MV-4-11 (cell line): ENCODE results near the gene SLC4A11.
"Not testable (repeated sequence)": the region's sequence is repeated elsewhere in the genome, so short reads cannot be mapped to it uniquely, and the experiment has no call there.

Experiments used
- DNase-seq: peaks from one replicate; lab custom pipeline; 2025; lab: John Stamatoyannopoulos, UW

The SLC4A11 gene

DNA sequence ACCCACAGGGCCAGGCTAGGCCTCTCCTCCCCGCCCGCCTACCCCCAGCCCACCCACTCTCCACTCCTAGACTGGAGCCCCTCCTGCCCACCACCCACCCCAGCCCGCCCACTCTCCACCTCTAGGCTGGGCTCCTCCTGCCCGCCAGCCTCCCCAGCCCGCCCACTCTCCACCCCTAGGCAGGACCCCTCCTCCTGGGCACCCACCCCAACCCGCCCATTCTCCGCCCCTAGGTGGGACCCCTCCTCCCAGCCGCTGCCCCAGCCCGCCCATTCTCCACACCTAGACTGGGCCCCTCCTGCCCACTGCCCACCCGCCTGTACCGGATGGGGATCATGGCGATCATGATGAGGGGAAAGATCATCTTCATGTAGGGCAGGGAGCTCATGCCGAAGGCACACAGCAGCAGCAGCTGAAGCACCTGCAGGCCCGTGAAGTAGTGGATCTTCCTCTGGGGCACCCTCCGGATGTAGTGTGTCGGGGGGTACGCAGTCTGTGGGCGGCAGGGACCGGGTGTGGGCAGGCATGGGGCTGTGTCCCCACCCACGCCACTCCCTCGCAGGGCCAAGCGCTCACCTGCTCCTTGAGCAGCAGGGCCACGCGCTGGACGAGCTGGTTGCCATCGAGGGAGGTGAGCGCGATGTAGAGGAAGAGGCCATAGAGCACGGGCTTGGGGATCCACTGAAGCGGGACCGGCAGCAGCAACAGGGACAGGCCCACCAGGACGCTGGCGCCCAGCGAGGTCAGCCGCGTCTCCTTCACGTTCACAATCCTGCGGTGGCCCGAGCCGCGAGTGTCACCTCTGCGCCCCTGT, 10.8 kb downstream of the SLC4A11 start:
- no peak for DNase-seq

DNA sequence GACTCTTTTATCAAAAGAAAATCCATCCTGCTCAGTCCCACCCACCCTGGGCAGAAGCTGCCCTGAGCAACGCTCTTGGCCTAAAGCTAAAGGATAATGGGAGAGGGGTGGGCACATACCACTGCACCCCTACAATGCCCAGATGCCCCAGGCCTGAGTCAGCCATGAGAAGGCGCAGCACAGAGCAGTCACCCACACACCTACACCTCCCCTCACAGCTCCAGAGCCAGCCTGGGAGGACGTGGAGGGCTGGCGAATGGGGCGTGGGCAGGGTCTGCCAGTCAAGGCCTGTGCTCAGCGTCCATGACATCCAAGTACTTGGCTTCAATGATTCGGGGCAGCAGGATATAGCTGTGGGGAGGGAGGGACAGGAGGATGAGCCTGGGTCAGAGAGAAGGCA, 11.5 kb downstream of the SLC4A11 start:
- no peak for DNase-seq

DNA sequence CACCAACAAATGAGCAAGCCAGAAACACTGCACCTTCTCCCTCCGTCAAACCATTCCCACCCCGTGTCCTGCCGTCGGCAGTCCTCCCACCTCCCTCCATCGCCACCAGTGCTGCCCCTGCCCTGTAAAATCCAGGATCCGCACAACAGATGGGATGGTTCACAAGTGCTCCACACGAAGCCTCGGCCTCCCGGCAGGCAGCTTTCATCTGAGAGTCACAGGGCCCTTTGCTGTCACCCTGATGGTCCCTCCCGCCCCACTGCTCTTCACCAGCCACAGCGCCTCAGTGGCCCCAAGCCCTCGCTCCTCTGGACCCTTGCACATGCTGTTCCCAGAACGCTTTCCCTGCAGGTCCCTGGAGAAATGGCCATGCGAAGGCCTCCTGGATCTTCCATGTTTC, 12.1 kb downstream of the SLC4A11 start:
- no peak for DNase-seq

DNA sequence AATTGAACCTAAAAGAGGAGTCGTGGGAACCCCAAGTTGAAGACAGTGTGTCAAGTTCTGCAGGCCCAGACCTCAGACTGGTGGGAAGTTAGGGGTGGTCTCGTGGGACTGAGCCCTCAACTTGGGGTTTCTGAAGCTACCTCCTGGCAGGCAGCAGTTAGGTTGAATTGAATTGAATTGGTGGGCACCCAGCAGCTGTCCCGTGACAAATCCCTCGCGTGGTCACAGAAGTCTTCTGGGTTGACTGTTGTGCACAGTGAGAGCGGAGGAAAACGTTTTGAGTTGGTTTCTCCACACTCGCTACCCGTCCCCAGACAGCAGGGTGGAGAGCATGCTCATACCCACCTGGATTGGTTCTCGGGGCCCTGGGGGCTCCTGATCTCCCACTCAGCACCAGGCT, 12.9 kb downstream of the SLC4A11 start:
- DNase-seq = no peak

- DNase-seq = no peak
These were observed 14.1 kb downstream of the SLC4A11 start for GRCh38 chr20:3224681-3225421.

- no peak for DNase-seq
These were observed 14.9 kb downstream of the SLC4A11 start for GRCh38 chr20:3223994-3224680.

DNA sequence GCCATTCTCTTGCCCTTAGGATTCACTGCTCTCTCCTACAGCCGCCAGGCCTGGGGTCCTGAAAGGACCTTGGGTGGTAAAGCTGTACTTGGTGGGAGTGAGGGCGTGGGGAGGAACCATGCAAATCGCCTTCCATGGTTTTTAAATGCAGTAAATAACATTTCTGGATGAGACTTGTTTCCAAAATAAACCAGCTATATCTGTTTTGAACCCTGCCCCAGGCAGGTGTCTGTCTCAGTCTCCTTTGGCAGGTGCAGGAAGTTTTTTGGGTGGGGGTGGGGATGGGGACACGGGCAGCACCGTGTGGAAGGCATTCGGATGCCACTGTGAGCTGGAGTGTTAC, 15.4 kb downstream of the SLC4A11 start:
- no peak for DNase-seq

GRCh38 chr20:3222635-3223600, 16.1 kb downstream of the SLC4A11 start:
- no peak for DNase-seq

DNA sequence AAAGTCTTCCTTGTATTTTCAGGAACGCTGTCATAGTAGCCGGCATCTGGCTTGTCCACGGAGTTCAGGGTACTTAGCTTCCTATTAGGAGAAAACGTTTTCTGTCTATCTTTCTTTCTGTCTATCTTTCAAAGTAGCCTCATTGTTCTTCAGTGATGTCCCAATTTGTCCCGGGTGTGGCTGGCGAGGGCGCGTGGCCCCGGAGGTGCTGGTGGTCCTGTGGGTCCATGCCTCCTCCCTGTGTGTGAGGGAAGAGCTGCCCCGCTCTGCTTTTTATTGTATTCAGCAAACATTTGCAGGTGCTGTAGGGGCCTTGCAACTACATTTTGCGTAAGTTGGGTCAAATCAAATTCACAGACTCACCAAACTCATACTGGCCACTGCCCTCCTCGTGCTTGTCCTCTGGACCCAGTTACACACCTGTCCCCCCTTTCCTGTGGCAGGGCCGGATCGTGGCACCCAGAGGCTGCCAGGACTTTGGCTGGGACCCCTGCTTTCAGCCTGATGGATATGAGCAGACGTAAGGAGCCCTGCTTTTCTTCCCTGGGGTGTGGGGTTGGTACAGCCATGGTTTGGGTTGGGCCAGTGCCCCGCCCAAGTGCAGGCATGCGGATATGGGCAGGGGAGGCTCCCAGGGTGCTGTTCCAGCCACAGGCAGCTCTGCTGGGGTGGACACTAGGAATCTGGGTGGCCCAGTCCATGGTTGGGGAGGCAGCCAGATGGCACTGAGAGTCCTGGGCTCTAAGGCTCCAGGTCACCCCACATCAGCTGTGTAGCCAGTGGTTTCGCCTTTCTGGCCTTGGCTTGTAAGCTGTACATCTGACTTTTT, 17.4 kb downstream of the SLC4A11 start:
- DNase-seq = no peak

DNA sequence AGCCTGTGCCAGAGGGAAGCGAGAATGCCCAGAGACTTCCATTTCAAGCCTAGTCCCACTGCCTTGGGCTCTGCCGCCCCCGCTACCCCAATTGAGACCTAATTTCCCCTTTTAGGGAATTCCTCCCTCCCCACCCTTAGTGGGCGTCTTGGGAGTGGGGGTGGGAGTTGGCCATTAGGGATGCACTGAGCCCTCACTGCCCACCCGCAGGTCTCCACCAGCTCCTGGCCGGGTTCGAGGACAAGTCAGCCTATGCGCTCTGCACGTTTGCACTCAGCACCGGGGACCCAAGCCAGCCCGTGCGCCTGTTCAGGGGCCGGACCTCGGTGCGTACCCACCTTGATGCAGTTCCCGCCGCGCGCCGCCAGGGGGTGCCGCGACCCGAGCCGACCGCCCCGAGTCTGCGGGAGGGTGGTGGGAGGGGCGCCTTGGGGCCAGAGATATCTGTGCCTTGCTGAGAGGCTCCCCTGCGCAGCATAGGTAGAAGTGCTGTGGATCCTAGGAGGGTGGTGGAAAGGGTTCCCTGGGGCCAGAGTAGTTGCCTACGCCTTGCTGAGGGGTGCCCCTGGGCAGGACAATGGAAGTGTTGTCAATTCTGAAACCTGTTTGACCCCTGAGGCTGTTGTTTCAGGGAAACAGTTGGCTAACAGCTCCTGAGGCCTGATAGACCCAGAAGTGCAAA, 20.5 kb downstream of the SLC4A11 start:
- no peak for DNase-seq

GRCh38 chr20:3215359-3215917, 23.6 kb downstream of the SLC4A11 start:
- not testable (repeated sequence) for DNase-seq

DNA sequence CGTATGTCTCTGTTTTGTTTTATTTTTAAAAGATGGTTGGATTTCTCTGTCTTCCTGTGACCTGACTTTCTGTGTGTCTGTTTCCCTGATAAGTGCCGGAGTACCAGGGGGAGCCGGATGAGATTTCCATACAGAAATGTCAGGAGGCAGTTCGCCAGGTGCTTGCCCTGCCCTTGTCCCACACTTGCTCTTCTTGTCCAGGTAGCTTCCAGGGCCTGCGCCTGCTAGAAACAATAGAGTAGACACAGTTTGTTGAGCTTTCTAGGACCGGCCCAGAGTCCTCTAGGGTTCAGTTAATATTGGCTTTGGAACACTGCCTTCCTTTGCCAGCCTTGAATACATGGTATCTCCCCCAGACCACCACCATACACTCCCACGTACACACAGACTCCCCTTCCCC, 25.8 kb downstream of the SLC4A11 start:
- DNase-seq = no peak

GRCh38 chr20:3210346-3210745, 28.6 kb downstream of the SLC4A11 start:
- no peak for DNase-seq

GRCh38 chr20:3209946-3210317, 29.1 kb downstream of the SLC4A11 start:
- no peak for DNase-seq

GRCh38 chr20:3209257-3209945, 29.6 kb downstream of the SLC4A11 start, which contains the start of gene ITPA:
TSS of gene ITPA (plus strand) at chr20:3209498. CDS start at chr20:3209552, 54 bp downstream.
- DNase-seq = peak; percentile 42

DNA sequence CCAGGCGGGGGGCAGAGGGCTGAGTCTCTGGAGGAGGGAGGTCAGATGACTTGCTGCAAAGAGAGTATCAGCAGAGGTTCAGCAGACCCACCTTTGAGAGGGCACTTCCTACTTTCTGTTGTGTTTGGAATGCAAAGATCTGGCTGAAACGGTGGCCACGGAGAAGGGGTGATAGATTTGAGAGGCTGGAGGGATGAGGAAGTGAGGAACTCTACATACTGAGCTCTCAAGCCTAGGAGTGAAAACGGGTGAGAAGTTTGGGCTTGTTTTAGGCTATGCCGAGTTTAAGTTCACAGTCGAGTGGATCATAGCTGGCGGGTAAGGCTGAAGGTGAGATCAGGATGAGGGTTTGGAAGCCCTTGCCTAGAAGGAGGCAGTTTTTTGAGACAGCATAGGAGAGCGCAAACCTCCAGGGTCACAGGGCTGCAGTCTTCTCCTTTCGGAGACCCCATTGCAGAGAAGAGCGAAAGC, 30.2 kb downstream of the SLC4A11 start:
- DNase-seq = peak; percentile 37

DNA sequence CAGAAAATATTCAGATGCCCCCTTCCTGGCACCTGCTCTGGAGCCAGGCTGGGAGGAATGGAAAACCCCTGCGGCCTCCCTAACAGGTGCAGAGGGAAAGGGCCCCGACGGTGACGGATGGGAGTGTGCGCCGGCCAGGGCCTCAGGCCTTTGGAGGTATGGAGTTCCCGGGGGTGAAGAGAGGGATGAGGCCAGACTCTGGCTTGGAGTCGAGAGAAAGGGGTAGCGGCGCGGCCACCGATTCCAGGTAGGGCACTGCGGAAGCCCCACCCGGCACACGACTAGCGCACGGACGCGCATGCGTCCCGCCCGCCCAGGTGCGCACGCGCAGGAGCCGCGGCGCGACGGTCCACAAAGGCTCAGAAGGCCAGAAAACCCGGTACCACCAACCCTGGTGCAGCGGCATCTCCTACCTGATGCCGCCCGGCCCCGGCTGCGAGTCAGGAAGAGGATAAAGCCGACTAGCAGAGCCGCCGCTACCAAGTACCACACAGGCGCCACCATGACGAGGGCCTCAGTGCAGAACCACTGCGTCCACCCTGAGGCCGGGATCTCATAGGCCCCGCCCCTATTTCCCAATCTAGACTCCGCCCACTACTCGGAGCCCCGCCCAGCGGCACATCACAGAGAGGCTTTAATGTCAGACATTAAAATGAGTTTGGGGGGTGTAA, 34.7 kb downstream of the SLC4A11 start, which contains the start of gene DDRGK1:
DDRGK1 (minus strand) TSS at position 559 of the 671 bp plus-strand sequence; CDS start at position 504, 55 bp downstream.
- peak; percentile 83 for DNase-seq
